SH-SY5Y (cell line): ENCODE measurements around the gene TEX101.

Experiments
- GATA2 ChIP-seq: IDR thresholded peaks from 2 replicates; pipeline ENCODE4 v1.6.1; 2011; ENCODE audit warnings: mild to moderate bottlenecking, low read depth, low read length
- GATA3 ChIP-seq: IDR thresholded peaks from 2 replicates; pipeline ENCODE4 v1.6.1; 2011; ENCODE audit warnings: low read depth, mild to moderate bottlenecking, low read length, moderate library complexity

Gene TEX101

DNA sequence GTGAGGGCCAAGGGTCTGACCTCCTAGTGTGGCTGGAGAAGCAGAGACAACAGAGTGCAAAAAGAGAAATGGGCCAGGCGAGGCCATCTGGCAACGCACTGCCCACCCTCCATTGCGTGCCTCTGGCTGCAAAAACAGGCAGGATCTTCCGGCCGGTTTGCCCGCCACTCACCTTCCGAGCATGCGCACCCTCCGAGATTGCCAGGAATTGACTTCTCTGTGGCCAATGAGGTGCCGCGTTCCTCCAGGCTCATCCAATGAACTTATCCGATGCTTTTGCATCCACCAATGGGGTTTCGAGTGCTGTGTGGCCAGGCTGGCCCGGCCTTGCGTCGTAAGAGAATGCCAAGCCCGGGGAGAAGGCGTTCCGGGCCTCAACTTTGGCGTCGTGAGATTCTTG is at the start of gene TEX101:
Gene TEX101 (plus strand): TSS at position 337 of the 400 bp plus-strand sequence. CDS start 1,030 bp downstream, outside the sequence.
- TF ChIP-seq GATA3: no peak
- TF ChIP-seq GATA2: no peak

DNA sequence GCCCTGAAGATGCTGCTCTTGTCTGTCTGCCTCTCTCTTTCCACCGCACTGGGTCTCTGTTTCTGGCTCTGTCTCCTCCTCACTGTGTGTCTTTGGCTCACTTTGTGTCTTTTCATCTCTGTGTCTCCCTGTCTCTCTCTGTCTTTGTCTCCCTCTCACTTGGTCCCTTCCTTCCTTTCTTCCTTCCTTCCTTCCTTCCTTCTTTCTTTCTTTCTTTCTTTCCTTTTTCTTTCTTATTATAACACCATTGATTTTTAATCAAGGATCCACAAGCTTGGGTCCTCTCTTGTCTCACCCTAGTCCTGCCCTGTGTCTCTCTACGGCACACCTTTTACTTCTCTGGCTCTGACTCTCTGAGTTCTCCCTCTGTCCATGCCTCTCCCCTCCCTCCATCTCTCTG is 46.9 kb upstream of the TEX101 start:
- TF ChIP-seq GATA3 (no peak), GATA2 (no peak)

DNA sequence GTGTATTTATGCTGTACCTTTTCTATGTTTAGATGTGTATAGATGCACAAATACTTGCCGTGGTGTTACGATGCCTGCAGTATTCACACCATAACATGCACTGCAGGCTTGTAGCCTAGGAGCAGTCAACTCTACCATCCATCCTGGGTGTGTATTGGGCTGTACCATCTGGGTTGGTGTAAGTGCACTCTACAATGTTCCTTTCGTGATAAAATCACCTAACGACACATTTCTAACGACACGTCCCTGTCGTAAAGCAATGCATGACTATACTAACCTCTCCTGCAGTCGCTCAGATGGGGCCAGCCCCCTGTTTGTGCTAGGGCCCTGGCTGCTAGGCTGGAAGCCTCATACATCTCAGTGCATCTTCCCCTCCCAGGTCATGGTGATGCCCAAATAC is 42.8 kb upstream of the TEX101 start:
- TF ChIP-seq GATA3: no peak
- TF ChIP-seq GATA2: no peak

DNA sequence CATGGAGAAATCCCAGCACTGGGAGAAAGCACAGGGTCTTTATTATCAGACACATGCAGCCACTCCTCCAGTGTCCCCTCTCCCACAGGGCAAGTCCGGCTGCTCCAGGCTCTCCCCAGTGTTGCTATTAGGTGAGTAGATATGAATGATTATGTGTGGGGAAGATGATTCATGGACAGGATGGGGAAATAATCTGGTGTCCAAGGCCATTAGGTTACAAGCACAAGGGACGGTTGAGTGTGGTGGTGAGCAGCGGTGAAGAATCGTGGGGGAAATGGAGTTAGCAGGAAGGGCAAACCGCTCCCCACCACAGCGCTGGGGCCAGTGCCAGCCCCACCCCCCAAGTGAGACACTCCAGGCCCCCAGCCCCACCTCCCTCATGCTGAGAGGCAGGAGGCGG is 42.2 kb upstream of the TEX101 start:
- no peak for TF ChIP-seq GATA3
- TF ChIP-seq GATA2: no peak

DNA sequence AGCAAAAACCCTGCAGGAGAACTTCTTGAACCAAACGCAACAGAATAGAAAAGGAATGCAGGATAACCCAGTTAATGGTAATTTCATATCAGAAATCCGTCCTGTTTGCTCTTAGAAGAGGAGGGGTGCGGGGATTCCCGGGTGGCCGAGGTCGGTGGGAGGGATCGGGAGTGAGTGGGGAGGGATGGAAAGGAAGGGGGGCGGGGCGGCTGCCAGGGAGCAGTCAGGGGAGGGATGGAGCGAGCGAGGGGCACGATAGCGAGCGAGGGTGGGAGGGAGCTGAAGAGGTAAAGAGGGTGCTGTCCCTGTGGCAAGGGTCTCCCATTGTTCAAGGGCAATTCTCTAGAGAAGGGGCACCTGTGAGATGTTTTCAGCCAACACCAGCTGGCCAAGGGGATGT is 34.7 kb upstream of the TEX101 start:
- TF ChIP-seq GATA2 (no peak), GATA3 (no peak)

- no peak for TF ChIP-seq GATA2
- no peak for TF ChIP-seq GATA3
These were observed 33.8 kb upstream of the TEX101 start for GRCh38 chr19:43380771-43381386.

- no peak for TF ChIP-seq GATA2
- TF ChIP-seq GATA3: no peak
These were observed 19.1 kb upstream of the TEX101 start for GRCh38 chr19:43395561-43395960.

DNA sequence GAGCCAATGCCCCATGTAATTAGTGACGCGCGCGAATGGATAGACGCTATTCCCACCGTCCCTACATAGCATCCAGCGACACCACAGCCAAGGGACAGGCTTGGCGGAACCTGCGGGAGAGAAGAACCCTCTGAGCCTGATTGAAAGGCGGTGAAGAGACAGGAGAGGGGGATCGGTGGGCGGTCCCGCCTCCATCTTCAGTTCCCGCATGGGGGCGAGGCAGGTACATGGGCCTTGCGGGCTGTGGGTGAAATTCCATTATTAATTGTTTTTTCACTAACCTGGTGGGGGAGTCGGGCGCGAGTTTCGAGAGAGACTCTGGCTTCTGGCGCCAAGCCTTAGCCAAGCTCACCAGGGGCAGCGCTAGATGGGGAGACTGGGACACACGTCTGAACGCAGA is 8.4 kb upstream of the TEX101 start:
- TF ChIP-seq GATA2 (no peak), GATA3 (no peak)

- TF ChIP-seq GATA3 (no peak), GATA2 (no peak)
These were observed 7.2 kb upstream of the TEX101 start for GRCh38 chr19:43407416-43408005.

- TF ChIP-seq GATA2: no peak
- no peak for TF ChIP-seq GATA3
These were observed 6.6 kb upstream of the TEX101 start for GRCh38 chr19:43408043-43408442.

- no peak for TF ChIP-seq GATA3
- TF ChIP-seq GATA2: no peak
These were observed 5.3 kb upstream of the TEX101 start for GRCh38 chr19:43409415-43409814.

GRCh38 chr19:43412441-43412840 is 2.2 kb upstream of the TEX101 start:
- TF ChIP-seq GATA3 (no peak), GATA2 (no peak)

GRCh38 chr19:43416951-43417623 is 2.4 kb downstream of the TEX101 start:
- no peak for TF ChIP-seq GATA3
- no peak for TF ChIP-seq GATA2

GRCh38 chr19:43420954-43421353 is 6.3 kb downstream of the TEX101 start:
- no peak for TF ChIP-seq GATA2
- TF ChIP-seq GATA3: no peak

DNA sequence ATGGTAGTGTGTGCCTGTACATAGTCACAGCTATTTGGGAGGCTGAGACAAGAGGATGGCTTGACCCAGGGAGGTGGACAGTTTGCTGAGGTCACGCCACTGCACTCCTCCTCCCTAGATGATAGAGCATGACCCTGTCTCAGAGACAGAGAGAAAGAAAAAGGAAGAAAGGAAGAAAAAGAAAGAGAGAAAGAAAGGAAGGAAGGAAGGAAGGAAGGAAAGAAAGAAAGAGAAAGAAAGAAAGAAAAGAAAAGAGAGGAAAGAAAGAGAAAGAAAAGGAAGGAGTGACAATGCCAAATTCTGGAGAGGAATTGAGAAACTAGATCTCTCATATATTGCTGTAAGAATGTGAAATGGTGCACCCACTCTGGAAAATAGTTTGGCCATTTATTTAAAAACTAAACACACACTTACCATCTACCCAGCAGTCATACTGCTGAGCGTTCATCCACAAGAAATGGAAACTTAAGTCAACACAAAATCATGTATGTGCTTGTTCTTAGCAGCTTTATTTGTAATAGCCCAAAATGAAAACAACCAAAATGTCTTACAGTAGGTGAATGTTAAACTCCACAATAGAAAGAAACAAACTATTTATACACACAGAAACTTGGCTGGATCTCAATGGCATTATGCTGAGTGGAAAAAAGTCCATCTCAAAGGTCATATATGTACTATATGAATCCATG is 7.5 kb downstream of the TEX101 start:
- no peak for TF ChIP-seq GATA3
- no peak for TF ChIP-seq GATA2

- TF ChIP-seq GATA3 (no peak), GATA2 (no peak)
These were observed 8.0 kb downstream of the TEX101 start for GRCh38 chr19:43422689-43423066.

DNA sequence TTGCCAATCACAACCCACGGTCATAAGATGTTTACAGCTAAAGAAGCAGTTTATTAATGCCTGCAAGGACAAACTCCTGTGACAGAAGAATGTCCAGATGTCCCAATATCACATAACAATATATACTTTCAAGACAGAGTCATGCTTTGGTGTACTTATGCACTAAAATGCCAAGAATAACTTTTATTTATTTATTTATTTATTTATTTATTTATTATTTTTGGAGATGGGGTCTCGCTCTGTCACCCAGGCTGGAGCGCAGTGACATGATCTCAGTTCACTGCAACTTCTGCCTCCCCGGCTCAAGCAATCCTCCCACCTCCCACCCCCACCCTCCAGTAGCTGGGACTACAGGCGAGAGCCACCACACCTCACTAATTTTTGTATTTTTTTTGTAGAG is 9.1 kb downstream of the TEX101 start:
- TF ChIP-seq GATA3 (no peak), GATA2 (no peak)
